ENCODE measurements around the gene ZNF280B.
"Not testable (repeated sequence)": the region's sequence is repeated elsewhere in the genome, so short reads cannot be mapped to it uniquely, and the experiment has no call there.

ZNF280B gene

GRCh38 chr22:22521631-22522030 lies 13.1 kb upstream of the ZNF280B start:
- no peak overlapping the region for H3K27ac Mint-ChIP-seq
- no peak overlapping the region for H3K4me3 Mint-ChIP-seq
- H3K36me3 Mint-ChIP-seq: no peaks in the 10 kb centered on the region
- no peaks in the 10 kb centered on the region for H3K4me1 Mint-ChIP-seq
- H3K27me3 Mint-ChIP-seq: peaks cover 16% of the 10 kb centered on the region
- no peaks in the 10 kb centered on the region for H3K9me3 Mint-ChIP-seq

- Mint-ChIP-seq H3K9me3 (no peaks in the 10 kb centered on the region), H3K27ac (no peak overlapping the region), H3K36me3 (no peaks in the 10 kb centered on the region), H3K4me3 (no peak overlapping the region), H3K4me1 (no peaks in the 10 kb centered on the region), H3K27me3 (peaks cover 18% of the 10 kb centered on the region)
Observed at GRCh38 chr22:22520667-22521602, 12.4 kb upstream of the ZNF280B start.

- Mint-ChIP-seq H3K27ac (no peak within 1 kb of the TSS), H3K4me3 (no peak within 1 kb of the TSS), H3K27me3 (peaks cover 17% of the 10 kb centered on the region), H3K4me1 (no peaks in the 10 kb centered on the region), H3K9me3 (no peaks in the 10 kb centered on the region), H3K36me3 (no peaks in the 10 kb centered on the region)
Observed at GRCh38 chr22:22520020-22520656, 11.6 kb upstream of the ZNF280B start, which contains the start of gene ZNF280A. Gene ZNF280A (minus strand): TSS chr22:22520270. CDS start chr22:22515630, 4,640 bp downstream.

- Mint-ChIP-seq H3K4me3 (no peak overlapping the region), H3K27me3 (peaks cover 17% of the 10 kb centered on the region), H3K36me3 (no peaks in the 10 kb centered on the region), H3K4me1 (no peaks in the 10 kb centered on the region), H3K9me3 (no peaks in the 10 kb centered on the region), H3K27ac (no peak overlapping the region)
Observed at GRCh38 chr22:22519591-22519990, 11.0 kb upstream of the ZNF280B start.

- Mint-ChIP-seq H3K9me3 (no peaks in the 10 kb centered on the region), H3K4me3 (no peak overlapping the region), H3K27me3 (peaks cover 15% of the 10 kb centered on the region), H3K36me3 (no peaks in the 10 kb centered on the region), H3K27ac (no peak overlapping the region), H3K4me1 (no peaks in the 10 kb centered on the region)
Observed at GRCh38 chr22:22516992-22517391, 8.4 kb upstream of the ZNF280B start.

GRCh38 chr22:22515890-22516289 lies 7.3 kb upstream of the ZNF280B start:
- Mint-ChIP-seq H3K36me3 (no peaks in the 10 kb centered on the region), H3K27me3 (peaks cover 15% of the 10 kb centered on the region), H3K4me3 (no peak overlapping the region), H3K4me1 (no peaks in the 10 kb centered on the region), H3K27ac (no peak overlapping the region), H3K9me3 (no peaks in the 10 kb centered on the region)

- not testable (repeated sequence) for H3K27ac Mint-ChIP-seq, H3K9me3 Mint-ChIP-seq, H3K36me3 Mint-ChIP-seq, H3K4me1 Mint-ChIP-seq, H3K4me3 Mint-ChIP-seq
- peaks cover 15% of the 10 kb centered on the region for H3K27me3 Mint-ChIP-seq
Observed at GRCh38 chr22:22514431-22514830, 5.9 kb upstream of the ZNF280B start.

GRCh38 chr22:22513619-22514018 lies 5.1 kb upstream of the ZNF280B start:
- Mint-ChIP-seq H3K9me3 (no peaks in the 10 kb centered on the region), H3K4me3 (no peak overlapping the region), H3K27ac (no peak overlapping the region), H3K4me1 (no peaks in the 10 kb centered on the region), H3K36me3 (peaks cover 2% of the 10 kb centered on the region), H3K27me3 (peaks cover 15% of the 10 kb centered on the region)

GRCh38 chr22:22512951-22513350 lies 4.4 kb upstream of the ZNF280B start:
- Mint-ChIP-seq H3K4me3 (no peak overlapping the region), H3K27me3 (peaks cover 15% of the 10 kb centered on the region), H3K27ac (no peak overlapping the region), H3K9me3 (no peaks in the 10 kb centered on the region), H3K4me1 (peaks cover 1% of the 10 kb centered on the region), H3K36me3 (peaks cover 2% of the 10 kb centered on the region)

GRCh38 chr22:22510833-22511232 lies 2.3 kb upstream of the ZNF280B start:
- H3K9me3 Mint-ChIP-seq, H3K27ac Mint-ChIP-seq, H3K27me3 Mint-ChIP-seq, H3K4me3 Mint-ChIP-seq, H3K36me3 Mint-ChIP-seq: not testable (repeated sequence)
- peaks cover 17% of the 10 kb centered on the region for H3K4me1 Mint-ChIP-seq

- not testable (repeated sequence) for H3K9me3 Mint-ChIP-seq, H3K27ac Mint-ChIP-seq, H3K36me3 Mint-ChIP-seq, H3K27me3 Mint-ChIP-seq
- Mint-ChIP-seq H3K4me3 (peak overlapping the region; percentile 57), H3K4me1 (peaks cover 19% of the 10 kb centered on the region)
Observed at GRCh38 chr22:22509912-22510311, 1.4 kb upstream of the ZNF280B start.

GRCh38 chr22:22507743-22508273 lies 734 bp downstream of the ZNF280B start:
- H3K9me3 Mint-ChIP-seq: no peaks in the 10 kb centered on the region
- H3K4me3 Mint-ChIP-seq: peak overlapping the region; percentile 86
- no peaks in the 10 kb centered on the region for H3K27me3 Mint-ChIP-seq
- H3K4me1 Mint-ChIP-seq: peaks cover 19% of the 10 kb centered on the region
- peaks cover 15% of the 10 kb centered on the region for H3K36me3 Mint-ChIP-seq
- peak overlapping the region; percentile 26 for H3K27ac Mint-ChIP-seq

- H3K4me1 Mint-ChIP-seq: peaks cover 19% of the 10 kb centered on the region
- H3K9me3 Mint-ChIP-seq: no peaks in the 10 kb centered on the region
- peaks cover 22% of the 10 kb centered on the region for H3K36me3 Mint-ChIP-seq
- H3K27ac Mint-ChIP-seq: no peak overlapping the region
- H3K4me3 Mint-ChIP-seq: no peak overlapping the region
- H3K27me3 Mint-ChIP-seq: no peaks in the 10 kb centered on the region
Observed at GRCh38 chr22:22506736-22507135, 1.8 kb downstream of the ZNF280B start.

GRCh38 chr22:22498267-22498666 lies 10.3 kb downstream of the ZNF280B start:
- Mint-ChIP-seq H3K9me3 (no peaks in the 10 kb centered on the region), H3K27ac (no peak overlapping the region), H3K36me3 (peaks cover 22% of the 10 kb centered on the region), H3K4me1 (no peaks in the 10 kb centered on the region), H3K27me3 (no peaks in the 10 kb centered on the region), H3K4me3 (no peak overlapping the region)

- H3K9me3 Mint-ChIP-seq, H3K4me1 Mint-ChIP-seq, H3K4me3 Mint-ChIP-seq, H3K27ac Mint-ChIP-seq, H3K27me3 Mint-ChIP-seq: not testable (repeated sequence)
- peaks cover 11% of the 10 kb centered on the region for H3K36me3 Mint-ChIP-seq
Observed at GRCh38 chr22:22491589-22491988, 17.0 kb downstream of the ZNF280B start.

GRCh38 chr22:22488736-22489135 lies 19.8 kb downstream of the ZNF280B start:
- H3K27me3 Mint-ChIP-seq: no peaks in the 10 kb centered on the region
- no peak overlapping the region for H3K27ac Mint-ChIP-seq
- no peaks in the 10 kb centered on the region for H3K9me3 Mint-ChIP-seq
- H3K36me3 Mint-ChIP-seq: peaks cover 13% of the 10 kb centered on the region
- H3K4me1 Mint-ChIP-seq: no peaks in the 10 kb centered on the region
- H3K4me3 Mint-ChIP-seq: no peak overlapping the region

Data from activated naive CD4-positive, alpha-beta T cell treated with anti-CD3 and anti-CD28 coated beads, Interleukin-2, amount 50 U/mL, for 24 hours (primary cell).